GM12872 (cell line): Measurements from ENCODE around the gene CCRL2.

Source experiments
- TF ChIP-seq, protein P1 (sequence below): IDR thresholded peaks from 3 replicates; pipeline ENCODE4 v1.5.1; 2011; ENCODE audit warnings: low read depth, mild to moderate bottlenecking, low read length, moderate library complexity; ENCODE audit not compliant: insufficient read depth

CCRL2 gene

DNA sequence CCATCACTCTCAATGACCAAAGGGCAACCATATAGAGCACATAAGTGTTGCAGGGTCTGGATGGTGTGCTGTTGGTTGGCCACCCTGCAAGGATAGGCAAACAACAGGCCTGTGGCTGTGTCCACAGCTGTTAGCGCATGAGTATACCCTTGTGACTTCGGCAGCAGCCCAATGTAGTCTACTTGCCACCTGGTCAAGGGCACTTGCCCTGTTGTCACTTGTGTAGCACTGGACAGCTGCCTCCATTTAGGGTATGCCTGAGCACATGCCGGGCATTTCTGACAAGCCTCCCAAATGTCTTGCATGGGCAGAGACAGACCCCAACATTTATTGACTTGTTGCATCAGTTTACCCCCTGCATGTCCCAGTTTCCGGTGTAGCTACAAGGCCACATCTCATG, 12.8 kb downstream of the CCRL2 start:
- TF ChIP-seq, protein P1, sequence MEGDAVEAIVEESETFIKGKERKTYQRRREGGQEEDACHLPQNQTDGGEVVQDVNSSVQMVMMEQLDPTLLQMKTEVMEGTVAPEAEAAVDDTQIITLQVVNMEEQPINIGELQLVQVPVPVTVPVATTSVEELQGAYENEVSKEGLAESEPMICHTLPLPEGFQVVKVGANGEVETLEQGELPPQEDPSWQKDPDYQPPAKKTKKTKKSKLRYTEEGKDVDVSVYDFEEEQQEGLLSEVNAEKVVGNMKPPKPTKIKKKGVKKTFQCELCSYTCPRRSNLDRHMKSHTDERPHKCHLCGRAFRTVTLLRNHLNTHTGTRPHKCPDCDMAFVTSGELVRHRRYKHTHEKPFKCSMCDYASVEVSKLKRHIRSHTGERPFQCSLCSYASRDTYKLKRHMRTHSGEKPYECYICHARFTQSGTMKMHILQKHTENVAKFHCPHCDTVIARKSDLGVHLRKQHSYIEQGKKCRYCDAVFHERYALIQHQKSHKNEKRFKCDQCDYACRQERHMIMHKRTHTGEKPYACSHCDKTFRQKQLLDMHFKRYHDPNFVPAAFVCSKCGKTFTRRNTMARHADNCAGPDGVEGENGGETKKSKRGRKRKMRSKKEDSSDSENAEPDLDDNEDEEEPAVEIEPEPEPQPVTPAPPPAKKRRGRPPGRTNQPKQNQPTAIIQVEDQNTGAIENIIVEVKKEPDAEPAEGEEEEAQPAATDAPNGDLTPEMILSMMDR: no peak

DNA sequence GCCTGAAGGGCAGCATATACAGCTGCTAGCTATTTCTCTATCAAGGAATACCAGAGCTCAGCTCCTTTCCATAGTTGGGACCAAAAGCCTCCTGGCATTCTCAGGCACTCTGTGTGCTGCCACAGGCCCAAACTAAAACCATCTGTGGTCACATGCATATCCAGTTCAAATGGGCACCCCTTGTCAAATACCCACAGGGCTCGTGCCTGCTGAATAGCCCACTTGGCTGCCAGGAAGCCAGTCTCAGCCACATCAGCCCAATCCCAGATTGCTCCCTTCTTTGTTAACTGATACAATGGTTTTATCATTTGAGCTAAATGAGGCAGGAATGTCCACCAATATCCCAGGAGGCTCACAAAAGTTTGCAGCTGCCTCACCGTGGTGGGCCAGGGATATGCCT, 13.9 kb downstream of the CCRL2 start:
- TF ChIP-seq, protein P1: no peak

DNA sequence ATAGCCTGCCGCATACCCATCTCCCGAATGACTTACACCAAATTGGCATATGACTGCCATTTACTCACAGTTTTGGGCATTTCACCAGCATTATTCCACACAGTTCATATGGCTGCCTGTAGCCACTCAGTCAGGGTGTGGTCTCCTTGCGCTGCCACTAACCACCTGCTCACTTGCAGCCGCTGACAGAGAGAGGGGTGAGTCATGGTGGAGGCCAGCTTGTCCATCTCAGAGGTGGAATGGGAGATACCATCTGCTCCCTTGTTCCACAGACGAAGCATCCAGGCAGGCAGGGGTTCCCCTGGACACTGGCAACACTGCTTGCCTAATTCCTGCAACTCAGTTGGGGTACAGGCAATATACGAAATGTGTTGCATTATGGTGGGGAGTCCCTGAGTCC, 15.6 kb downstream of the CCRL2 start:
- TF ChIP-seq, protein P1: no peak

DNA sequence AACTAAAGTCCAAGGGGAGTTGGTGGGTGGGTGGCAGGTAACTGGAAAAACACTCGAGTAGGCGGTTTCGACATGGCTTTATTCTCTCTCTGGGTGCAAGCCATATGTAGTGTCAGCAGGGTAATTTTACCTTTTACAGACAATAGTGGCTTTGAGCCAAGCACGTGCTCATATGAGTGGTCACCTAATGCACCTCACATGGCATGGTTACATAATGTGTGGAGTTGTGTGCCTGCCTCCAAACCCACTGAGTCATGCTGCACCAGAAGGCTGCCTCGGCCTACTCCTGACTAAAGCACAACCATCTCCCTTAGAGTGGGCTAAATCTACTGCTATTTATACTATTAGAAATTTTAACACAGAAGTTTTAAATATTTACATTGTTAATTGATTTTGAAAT, 16.5 kb downstream of the CCRL2 start:
- TF ChIP-seq, protein P1: no peak

DNA sequence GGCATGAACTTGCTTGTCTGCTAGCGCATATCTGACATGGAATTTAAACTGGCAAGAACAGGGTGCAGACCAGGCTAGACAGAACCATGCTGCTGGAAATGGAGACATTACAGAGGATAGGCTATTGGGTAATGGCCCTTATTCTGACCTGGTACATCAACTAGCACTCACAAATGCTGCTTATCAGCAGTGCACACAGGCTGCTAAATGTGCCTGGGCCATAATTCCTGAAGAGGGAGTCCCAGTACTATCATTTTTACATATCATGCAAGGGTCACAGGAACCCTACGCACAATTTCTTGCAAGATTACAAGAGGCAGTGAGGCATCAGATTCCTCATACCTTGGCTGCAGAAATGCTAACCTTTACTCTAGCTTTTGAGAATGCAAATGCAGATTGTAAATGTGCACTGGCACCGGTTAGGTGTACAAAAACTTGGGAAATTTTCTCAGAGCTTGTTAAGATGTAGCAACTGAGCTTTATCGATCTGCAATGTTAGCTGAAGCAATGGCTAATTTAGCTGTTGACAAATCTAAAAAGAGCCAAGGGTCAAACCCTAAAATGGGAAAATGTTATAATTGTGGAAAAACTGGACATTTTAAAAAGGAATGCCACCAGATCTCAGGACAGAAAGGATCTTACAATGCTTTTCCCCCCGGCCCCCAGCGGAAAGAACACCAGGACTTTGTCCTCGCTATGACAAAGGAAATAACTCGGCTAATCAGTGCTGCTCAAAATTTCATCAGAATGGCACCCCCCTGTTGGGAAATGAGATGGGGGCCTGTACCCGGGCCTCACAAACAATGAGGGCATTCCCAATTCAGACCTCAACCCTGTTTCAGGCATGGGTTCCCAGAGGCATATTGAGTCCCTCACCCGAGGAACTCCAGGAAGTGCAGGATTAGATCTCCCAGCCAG, 21.1 kb downstream of the CCRL2 start:
- TF ChIP-seq, protein P1: no peak

DNA sequence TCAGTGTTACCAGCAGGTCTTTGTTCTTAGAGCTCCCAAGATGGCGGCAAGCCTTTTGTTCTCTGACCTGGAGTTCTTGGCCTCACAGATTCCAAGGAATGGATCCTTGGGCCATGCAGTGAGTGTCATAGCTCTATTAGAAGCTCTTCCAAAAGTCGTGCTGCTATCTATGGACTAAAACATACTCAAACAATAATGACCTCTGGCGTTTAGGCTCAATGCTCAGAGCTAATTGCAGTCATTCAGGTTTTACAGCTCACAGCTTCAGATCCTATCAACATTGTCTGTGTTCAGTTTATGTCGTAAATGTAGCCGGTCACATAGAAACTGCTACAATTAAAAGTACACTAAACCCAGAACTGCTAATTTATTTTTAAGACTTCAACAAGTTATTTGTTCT, 22.2 kb downstream of the CCRL2 start:
- TF ChIP-seq, protein P1: no peak

DNA sequence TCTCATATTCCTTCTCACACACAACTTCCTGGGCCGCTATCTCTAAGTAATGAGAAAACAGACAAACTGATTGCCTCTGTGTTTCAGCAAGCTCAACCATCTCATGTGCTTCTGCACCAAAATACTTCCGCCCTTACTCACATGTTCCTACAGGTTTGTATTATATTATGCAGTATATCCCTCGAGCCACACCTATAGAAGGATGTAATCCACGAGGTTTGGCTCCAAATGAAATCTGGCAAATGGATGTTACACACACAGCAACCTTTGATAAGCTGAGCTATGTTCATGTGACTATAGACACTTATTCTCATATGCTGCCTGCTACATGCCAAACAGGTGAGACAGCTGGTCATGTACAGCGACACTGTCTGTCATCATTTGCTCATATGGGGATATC, 22.6 kb downstream of the CCRL2 start:
- TF ChIP-seq, protein P1: no peak
